Measurements from ENCODE around the gene GHITM.
"Not testable (repeated sequence)": the region's sequence is repeated elsewhere in the genome, so short reads cannot be mapped to it uniquely, and the experiment has no call there.

Gene GHITM

DNA sequence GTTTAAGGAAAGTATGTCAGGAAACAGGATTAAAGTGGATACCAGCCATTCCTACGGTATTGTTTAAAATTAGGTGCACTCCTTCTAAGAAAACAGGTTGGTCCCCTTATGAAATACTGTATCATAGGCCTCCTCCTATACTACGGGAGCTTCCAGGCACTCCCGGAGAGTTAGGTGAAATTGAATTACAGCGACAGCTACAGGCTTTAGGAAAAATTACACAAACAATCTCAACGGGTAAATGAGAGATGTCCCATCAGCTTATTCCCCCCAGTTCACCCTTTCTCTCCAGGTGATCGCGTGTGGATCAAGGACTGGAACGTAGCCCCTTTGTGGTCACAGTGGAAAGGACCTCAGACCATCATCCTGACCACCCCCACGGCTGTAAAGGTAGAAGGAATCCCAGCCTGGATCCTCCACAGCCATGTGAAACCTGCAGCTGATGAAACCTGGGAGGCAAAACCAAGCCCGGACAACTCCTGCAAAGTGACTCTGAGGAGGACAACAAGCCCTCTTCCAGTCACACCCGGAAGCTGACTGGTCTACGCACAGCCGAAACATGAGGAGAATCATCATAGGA, 25.1 kb upstream of the GHITM start:
- Histone ChIP-seq H3K27ac (ENCODE audit: low read depth, low read length) (no peak overlapping the region), H3K9ac (ENCODE audit: low read length) (no peak overlapping the region), H3K4me2 (ENCODE audit: low read depth, low read length, poor library complexity, severe bottlenecking) (no peak overlapping the region), H3K4me3 (ENCODE audit: insufficient read depth, low read length, poor library complexity, severe bottlenecking) (no peak overlapping the region), H3K27me3 (ENCODE audit: low read length) (no peaks in the 10 kb centered on the region), H3K79me2 (ENCODE audit: insufficient read depth, low read length) (no peaks in the 10 kb centered on the region), H3F3A (ENCODE audit: insufficient read depth) (no peaks in the 10 kb centered on the region), H3K9me3 (ENCODE audit: insufficient read depth, low read length) (no peaks in the 10 kb centered on the region), H2AFZ (ENCODE audit: low read depth, low read length, severe bottlenecking) (no peak overlapping the region), H3K9me2 (replicated peaks; ENCODE audit: insufficient read depth, low read length) (no peaks in the 10 kb centered on the region), H3K36me3 (ENCODE audit: low read length) (no peaks in the 10 kb centered on the region), H4K20me1 (ENCODE audit: low read depth, low read length) (no peaks in the 10 kb centered on the region)
- TF ChIP-seq, protein P1, sequence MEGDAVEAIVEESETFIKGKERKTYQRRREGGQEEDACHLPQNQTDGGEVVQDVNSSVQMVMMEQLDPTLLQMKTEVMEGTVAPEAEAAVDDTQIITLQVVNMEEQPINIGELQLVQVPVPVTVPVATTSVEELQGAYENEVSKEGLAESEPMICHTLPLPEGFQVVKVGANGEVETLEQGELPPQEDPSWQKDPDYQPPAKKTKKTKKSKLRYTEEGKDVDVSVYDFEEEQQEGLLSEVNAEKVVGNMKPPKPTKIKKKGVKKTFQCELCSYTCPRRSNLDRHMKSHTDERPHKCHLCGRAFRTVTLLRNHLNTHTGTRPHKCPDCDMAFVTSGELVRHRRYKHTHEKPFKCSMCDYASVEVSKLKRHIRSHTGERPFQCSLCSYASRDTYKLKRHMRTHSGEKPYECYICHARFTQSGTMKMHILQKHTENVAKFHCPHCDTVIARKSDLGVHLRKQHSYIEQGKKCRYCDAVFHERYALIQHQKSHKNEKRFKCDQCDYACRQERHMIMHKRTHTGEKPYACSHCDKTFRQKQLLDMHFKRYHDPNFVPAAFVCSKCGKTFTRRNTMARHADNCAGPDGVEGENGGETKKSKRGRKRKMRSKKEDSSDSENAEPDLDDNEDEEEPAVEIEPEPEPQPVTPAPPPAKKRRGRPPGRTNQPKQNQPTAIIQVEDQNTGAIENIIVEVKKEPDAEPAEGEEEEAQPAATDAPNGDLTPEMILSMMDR (IDR thresholded peaks at IDR 0.05; ENCODE audit: insufficient read depth, low read length, poor library complexity, severe bottlenecking), result no peak
- no peak for TF ChIP-seq EZH2phosphoT487 (conservative IDR thresholded peaks at IDR 0.05; ENCODE audit: low read length)

DNA sequence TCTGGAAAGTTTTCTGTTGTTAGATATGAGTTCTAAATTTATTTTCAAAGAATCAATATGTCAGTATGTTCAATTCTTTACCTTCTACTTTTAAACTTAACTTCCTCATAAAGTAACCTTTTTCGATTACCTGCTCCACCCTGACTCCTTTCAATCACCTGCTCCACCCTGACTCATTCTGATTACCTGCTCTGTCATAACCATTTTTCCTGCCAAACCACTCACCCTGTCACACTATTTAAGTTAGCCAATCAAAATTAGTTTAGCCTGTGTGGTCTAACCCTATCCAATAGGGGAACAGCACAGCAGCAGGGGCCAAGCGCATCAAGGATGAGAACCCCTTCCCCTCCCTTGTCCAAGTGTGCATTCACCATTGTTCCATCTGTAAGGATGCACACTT, 22.1 kb upstream of the GHITM start:
- not testable (repeated sequence) for H3K36me3 ChIP-seq (ENCODE audit: low read length); H4K20me1 ChIP-seq (ENCODE audit: low read depth, low read length); H3K9me3 ChIP-seq (ENCODE audit: insufficient read depth, low read length); H3K4me2 ChIP-seq (ENCODE audit: low read depth, low read length, poor library complexity, severe bottlenecking); H3K9me2 ChIP-seq (replicated peaks; ENCODE audit: insufficient read depth, low read length); H3K27ac ChIP-seq (ENCODE audit: low read depth, low read length); H3K4me3 ChIP-seq (ENCODE audit: insufficient read depth, low read length, poor library complexity, severe bottlenecking); H2AFZ ChIP-seq (ENCODE audit: low read depth, low read length, severe bottlenecking); H3F3A ChIP-seq (ENCODE audit: insufficient read depth); H3K9ac ChIP-seq (ENCODE audit: low read length); H3K27me3 ChIP-seq (ENCODE audit: low read length); H3K79me2 ChIP-seq (ENCODE audit: insufficient read depth, low read length)

DNA sequence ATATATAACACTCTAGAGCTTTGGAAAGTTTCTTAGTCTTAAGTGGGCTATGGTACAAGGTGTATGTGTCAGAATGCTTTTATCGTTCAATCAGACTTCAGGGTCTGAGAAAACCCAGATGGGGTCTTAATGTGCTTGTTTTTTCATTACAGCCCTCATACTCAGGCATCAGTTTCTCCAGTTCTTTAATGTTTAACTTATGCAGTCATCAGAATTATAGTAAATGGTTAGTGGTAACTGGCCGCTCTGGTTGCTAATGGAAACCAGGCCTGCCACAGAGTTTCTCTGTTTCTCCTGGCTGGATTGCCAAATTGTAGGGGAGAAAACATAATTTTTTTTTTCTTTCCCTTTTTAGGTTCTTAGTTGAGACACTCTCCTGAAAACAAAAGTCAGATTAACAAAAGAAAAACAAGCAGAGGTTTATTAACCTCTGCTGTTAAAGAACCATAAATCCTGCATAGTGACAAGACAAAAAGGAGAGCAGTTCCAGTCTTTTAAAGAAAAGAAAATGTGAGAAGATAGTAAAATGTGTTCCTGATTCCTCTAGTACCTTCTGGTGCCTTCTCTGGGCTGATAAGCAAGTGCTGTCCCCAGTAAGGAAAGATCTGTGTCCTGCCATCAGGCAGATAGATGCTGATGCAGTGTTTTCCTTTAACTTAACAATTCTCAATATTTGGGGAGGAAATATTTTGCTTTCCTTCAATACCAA, 21.5 kb upstream of the GHITM start:
- Histone ChIP-seq H3K4me2 (ENCODE audit: low read depth, low read length, poor library complexity, severe bottlenecking) (no peak overlapping the region), H3K4me3 (ENCODE audit: insufficient read depth, low read length, poor library complexity, severe bottlenecking) (no peak overlapping the region)

More for the DNA sequence above, 21.5 kb upstream of the GHITM start:
- no peaks in the 10 kb centered on the region for H3K79me2 ChIP-seq (ENCODE audit: insufficient read depth, low read length)
- no peak overlapping the region for H3K27ac ChIP-seq (ENCODE audit: low read depth, low read length)
- H4K20me1 ChIP-seq (ENCODE audit: low read depth, low read length), result no peaks in the 10 kb centered on the region
- TF ChIP-seq, protein P1 (IDR thresholded peaks at IDR 0.05; ENCODE audit: insufficient read depth, low read length, poor library complexity, severe bottlenecking), result no peak
- TF ChIP-seq EZH2phosphoT487 (conservative IDR thresholded peaks at IDR 0.05; ENCODE audit: low read length), result no peak
- H3K9me2 ChIP-seq (replicated peaks; ENCODE audit: insufficient read depth, low read length), result no peaks in the 10 kb centered on the region
- no peak overlapping the region for H3K9ac ChIP-seq (ENCODE audit: low read length)
- no peaks in the 10 kb centered on the region for H3K36me3 ChIP-seq (ENCODE audit: low read length)
- H3K9me3 ChIP-seq (ENCODE audit: insufficient read depth, low read length), result no peaks in the 10 kb centered on the region
- H2AFZ ChIP-seq (ENCODE audit: low read depth, low read length, severe bottlenecking), result no peak overlapping the region
- H3K27me3 ChIP-seq (ENCODE audit: low read length), result no peaks in the 10 kb centered on the region
- no peaks in the 10 kb centered on the region for H3F3A ChIP-seq (ENCODE audit: insufficient read depth)

Data from SU-DHL-6 (cell line).